HG03025 (cell line): ENCODE results near the gene IGFL4.
A peak's percentile ranks its signal among the peaks of the same experiment; 100 is the strongest.

Source experiments
- ATAC-seq: cut with Tn5 transposase; IDR thresholded peaks from one replicate; pipeline ENCODE4 v1.9.1; 2021; ENCODE audit warnings: mild to moderate bottlenecking, moderate library complexity; ENCODE audit not compliant: unreplicated experiment, low FRiP score

The IGFL4 gene

GRCh38 chr19:45998834-45999233, 42.0 kb downstream of the IGFL4 start:
- ATAC-seq = no peak

GRCh38 chr19:45996933-45997332, 43.9 kb downstream of the IGFL4 start:
- no peak for ATAC-seq

GRCh38 chr19:45995715-45996385, 45.0 kb downstream of the IGFL4 start:
- ATAC-seq = no peak

- ATAC-seq = peak; percentile 92
These were observed 45.6 kb downstream of the IGFL4 start, which contains the start of gene CCDC61 for GRCh38 chr19:45994998-45995714. TSS of gene CCDC61 (plus strand) at chr19:45995467. CDS start at chr19:46003019, 7,552 bp downstream.

GRCh38 chr19:45994456-45994997, 46.3 kb downstream of the IGFL4 start:
- peak; percentile 2 for ATAC-seq

- ATAC-seq = no peak
These were observed 50.6 kb downstream of the IGFL4 start for GRCh38 chr19:45990113-45990728.
